ENCODE data around the gene RPL36A. TPM values are rescaled to one million over a fixed set of nuclear protein-coding genes. Genes with fewer than 3 reads are reported as not detected.

RPL36A gene
- total and polyA plus RNA-seq, 9 of the 15 experiments (the other 6 are each of a cell fraction or from before 2014, with no cell fraction given): 412 to 4,539 (median 3,209) TPM

DNA sequence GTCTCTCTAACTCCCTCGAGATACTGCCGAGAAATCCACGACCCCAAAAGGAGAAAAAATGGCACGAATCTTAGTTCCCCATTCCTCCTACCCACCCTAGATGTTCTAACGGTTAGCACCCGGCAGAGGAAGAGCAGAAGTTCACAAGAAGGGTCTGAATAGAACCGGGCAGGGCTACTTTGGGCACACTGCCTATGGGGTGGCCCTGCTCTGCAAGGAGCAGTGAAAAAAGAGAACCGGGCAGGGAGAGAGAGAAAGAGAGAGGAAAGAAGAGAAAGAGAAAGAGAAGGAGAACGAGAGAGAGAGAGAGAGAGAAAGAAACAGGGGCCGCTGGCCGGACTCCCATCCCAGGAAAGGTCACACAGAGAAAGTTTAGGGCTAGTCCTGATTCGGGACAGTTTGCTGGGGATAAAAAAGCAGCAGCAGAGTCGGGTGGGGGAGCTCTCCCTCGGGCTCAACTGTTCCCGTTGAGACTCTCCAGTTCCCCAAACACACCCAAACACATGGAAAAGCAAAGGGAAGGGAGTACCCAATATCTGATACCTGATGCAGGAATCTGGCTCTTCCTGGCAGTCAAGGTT lies 16.4 kb downstream of the RPL36A start (continued):
- TF ChIP-seq ZBTB40 (IDR thresholded peaks at IDR 0.05) (no peak), ZBTB40 (CRISPR knock-in tag; IDR thresholded peaks at IDR 0.05) (no peak), FOSL1 (tag; conservative IDR thresholded peaks at IDR 0.05) (no peak), E2F8 (IDR thresholded peaks at IDR 0.05; ENCODE audit: low read depth, partially characterized antibody) (no peak), HDAC6 (IDR thresholded peaks at IDR 0.05; ENCODE audit: low read depth, low read length) (no peak), EHMT2 (IDR thresholded peaks at IDR 0.05) (no peak), HDAC1 (IDR thresholded peaks at IDR 0.05) (peak in 1 of 2 experiments; percentile 43; a peak in 1 of 4 replicates), MBD2 (IDR thresholded peaks at IDR 0.05; ENCODE audit: borderline replicate concordance, low read depth) (no peak), ZNF512 (tag; IDR thresholded peaks at IDR 0.05) (peak; percentile 81), CEBPB (tag; IDR thresholded peaks at IDR 0.05) (no peak), KLF10 (CRISPR knock-in tag; IDR thresholded peaks at IDR 0.05) (no peak), RAD51 (IDR thresholded peaks at IDR 0.05; ENCODE audit: borderline replicate concordance, low read depth) (no peak)
- TF ChIP-seq, protein P1, sequence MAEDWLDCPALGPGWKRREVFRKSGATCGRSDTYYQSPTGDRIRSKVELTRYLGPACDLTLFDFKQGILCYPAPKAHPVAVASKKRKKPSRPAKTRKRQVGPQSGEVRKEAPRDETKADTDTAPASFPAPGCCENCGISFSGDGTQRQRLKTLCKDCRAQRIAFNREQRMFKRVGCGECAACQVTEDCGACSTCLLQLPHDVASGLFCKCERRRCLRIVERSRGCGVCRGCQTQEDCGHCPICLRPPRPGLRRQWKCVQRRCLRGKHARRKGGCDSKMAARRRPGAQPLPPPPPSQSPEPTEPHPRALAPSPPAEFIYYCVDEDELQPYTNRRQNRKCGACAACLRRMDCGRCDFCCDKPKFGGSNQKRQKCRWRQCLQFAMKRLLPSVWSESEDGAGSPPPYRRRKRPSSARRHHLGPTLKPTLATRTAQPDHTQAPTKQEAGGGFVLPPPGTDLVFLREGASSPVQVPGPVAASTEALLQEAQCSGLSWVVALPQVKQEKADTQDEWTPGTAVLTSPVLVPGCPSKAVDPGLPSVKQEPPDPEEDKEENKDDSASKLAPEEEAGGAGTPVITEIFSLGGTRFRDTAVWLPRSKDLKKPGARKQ (CRISPR knock-in tag; IDR thresholded peaks at IDR 0.05): no peak

Data from K562 (cell line).